ENCODE data around the gene MYO1F. TPM values are rescaled to one million over a fixed set of nuclear protein-coding genes. Genes with fewer than 3 reads are reported as not detected.

The MYO1F gene
- total RNA-seq, 4 donors from 2014 or later: 2.2 to 6.3 (median 3.2) TPM

GRCh38 chr19:8499048-8499833 lies 78.0 kb downstream of the MYO1F start:
- intact Hi-C loops (cut with DNase I; ENCODE audit: low total_unique reads): no loop called here
- no peak overlapping the region for H3K4me3 ChIP-seq (ENCODE audit: low read depth, poor library complexity, severe bottlenecking)
- DNase-seq (ENCODE audit: low spot score in 2 of 2): no peak
- no peak for TF ChIP-seq POLR2A (IDR thresholded peaks at IDR 0.05)
- TF ChIP-seq, protein P1, sequence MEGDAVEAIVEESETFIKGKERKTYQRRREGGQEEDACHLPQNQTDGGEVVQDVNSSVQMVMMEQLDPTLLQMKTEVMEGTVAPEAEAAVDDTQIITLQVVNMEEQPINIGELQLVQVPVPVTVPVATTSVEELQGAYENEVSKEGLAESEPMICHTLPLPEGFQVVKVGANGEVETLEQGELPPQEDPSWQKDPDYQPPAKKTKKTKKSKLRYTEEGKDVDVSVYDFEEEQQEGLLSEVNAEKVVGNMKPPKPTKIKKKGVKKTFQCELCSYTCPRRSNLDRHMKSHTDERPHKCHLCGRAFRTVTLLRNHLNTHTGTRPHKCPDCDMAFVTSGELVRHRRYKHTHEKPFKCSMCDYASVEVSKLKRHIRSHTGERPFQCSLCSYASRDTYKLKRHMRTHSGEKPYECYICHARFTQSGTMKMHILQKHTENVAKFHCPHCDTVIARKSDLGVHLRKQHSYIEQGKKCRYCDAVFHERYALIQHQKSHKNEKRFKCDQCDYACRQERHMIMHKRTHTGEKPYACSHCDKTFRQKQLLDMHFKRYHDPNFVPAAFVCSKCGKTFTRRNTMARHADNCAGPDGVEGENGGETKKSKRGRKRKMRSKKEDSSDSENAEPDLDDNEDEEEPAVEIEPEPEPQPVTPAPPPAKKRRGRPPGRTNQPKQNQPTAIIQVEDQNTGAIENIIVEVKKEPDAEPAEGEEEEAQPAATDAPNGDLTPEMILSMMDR (IDR thresholded peaks at IDR 0.05): no peak
- WGBS, 2 donors: 87 to 94% methylated on average over 38 to 41 of the region's 41 CpGs

GRCh38 chr19:8498295-8498694 lies 78.9 kb downstream of the MYO1F start:
- H3K4me3 ChIP-seq (ENCODE audit: low read depth, poor library complexity, severe bottlenecking): no peak overlapping the region
- TF ChIP-seq POLR2A (IDR thresholded peaks at IDR 0.05): no peak
- TF ChIP-seq, protein P1 (IDR thresholded peaks at IDR 0.05): no peak
- no peak for DNase-seq (ENCODE audit: low spot score in 2 of 2)
- intact Hi-C loops (cut with DNase I; ENCODE audit: low total_unique reads): no loop called here
- WGBS, 2 donors: 96 to 97% methylated on average over 16 to 20 of the region's 22 CpGs

DNA sequence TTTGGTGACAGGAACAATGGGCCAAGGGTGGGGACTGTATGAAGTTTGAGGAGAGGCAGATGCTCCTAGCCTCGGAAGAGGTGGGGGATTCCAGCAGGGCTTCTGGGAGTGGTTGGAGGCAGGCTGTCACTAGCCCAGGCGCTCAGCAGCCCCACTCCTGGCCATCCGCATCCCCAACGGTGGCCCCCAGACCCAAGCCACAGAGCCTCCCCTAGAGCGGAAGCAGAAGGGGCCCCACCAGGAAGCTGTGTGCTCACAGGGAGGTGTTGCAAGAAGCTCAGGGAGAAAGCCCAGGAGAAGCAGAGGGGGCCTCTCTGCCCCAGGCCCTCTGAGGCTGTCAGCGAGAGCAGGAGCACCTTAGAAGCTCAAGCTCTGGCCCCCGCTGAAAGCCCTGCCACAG lies 83.1 kb downstream of the MYO1F start:
- WGBS, 2 donors: 38 to 44% methylated on average over 5 to 7 of the region's 7 CpGs
- intact Hi-C loops (cut with DNase I; ENCODE audit: low total_unique reads): no loop called here
- TF ChIP-seq, protein P1 (IDR thresholded peaks at IDR 0.05): no peak
- TF ChIP-seq POLR2A (IDR thresholded peaks at IDR 0.05): no peak
- H3K4me3 ChIP-seq (ENCODE audit: low read depth, poor library complexity, severe bottlenecking): no peak overlapping the region
- DNase-seq (ENCODE audit: low spot score in 2 of 2): no peak

DNA sequence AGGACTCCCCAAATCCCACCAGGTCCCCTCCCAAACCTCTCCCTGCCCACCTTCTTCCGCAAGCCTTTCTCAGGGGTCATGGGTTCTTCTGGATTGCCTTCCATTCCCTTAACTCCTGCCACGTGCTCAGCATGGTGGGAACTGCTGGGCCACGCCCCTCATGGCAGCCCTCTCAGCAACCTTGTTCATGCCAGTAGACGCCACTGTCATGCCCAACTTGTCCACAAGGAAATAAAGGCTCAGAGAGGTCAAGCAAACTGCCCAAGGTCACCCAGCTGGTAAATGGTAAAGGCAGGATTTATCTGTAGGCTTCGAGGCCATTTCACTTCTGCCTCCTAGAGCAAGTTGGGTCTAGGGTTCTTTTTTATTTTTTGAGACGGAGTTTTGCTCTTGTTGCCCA lies 85.7 kb downstream of the MYO1F start:
- intact Hi-C loops (cut with DNase I; ENCODE audit: low total_unique reads): no loop called here
- no peak overlapping the region for H3K4me3 ChIP-seq (ENCODE audit: low read depth, poor library complexity, severe bottlenecking)
- DNase-seq (ENCODE audit: low spot score in 2 of 2): no peak
- WGBS, 2 donors: 84 to 86% methylated on average over 6 of the region's 6 CpGs
- TF ChIP-seq, protein P1 (IDR thresholded peaks at IDR 0.05): no peak
- TF ChIP-seq POLR2A (IDR thresholded peaks at IDR 0.05): no peak

DNA sequence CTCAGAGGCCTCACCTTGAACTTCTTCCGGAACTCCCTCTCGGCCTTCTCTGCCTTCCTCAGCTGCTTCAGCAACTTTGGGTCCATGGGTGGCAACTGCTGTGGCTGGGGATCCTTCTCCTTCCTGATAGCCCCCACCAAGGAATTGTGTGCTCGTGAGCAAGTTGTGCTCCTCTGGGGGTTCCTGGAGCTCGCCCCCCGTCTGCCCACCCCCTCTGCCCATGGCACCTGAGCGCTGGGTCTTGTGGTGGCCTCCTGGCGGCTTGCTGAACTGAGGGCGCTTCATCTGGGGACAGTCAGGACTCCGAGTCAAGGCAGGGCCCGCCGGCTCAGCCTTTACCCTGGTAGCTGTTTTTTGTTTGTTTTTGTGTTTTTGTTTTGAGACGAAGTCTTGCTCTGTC lies 86.4 kb downstream of the MYO1F start:
- intact Hi-C loops (cut with DNase I; ENCODE audit: low total_unique reads): no loop called here
- no peak for TF ChIP-seq POLR2A (IDR thresholded peaks at IDR 0.05)
- TF ChIP-seq, protein P1 (IDR thresholded peaks at IDR 0.05): no peak
- no peak for DNase-seq (ENCODE audit: low spot score in 2 of 2)
- no peak overlapping the region for H3K4me3 ChIP-seq (ENCODE audit: low read depth, poor library complexity, severe bottlenecking)
- WGBS, 2 donors: 85 to 86% methylated on average over 12 of the region's 12 CpGs

DNA sequence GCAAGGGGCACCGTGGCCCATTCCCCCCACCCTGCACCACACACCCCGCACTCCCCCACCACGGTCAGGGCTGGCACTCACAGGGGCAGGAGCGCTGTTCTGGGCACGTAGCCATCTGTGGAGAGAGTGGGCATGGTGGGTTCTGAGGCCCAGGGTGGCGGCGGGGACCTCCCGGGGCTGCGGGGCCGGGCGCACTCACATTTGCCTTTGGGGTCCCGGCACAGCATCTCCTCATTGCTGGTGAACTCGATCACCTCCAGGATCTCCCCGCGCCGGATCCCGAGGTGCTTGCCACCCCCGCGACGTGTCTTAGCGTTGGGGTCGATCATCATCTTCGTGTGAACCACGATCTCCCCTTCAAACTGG lies 86.9 kb downstream of the MYO1F start:
- intact Hi-C loops (cut with DNase I; ENCODE audit: low total_unique reads): no loop called here
- no peak overlapping the region for H3K4me3 ChIP-seq (ENCODE audit: low read depth, poor library complexity, severe bottlenecking)
- no peak for TF ChIP-seq POLR2A (IDR thresholded peaks at IDR 0.05)
- TF ChIP-seq, protein P1 (IDR thresholded peaks at IDR 0.05): no peak
- 67 to 71% methylated on average over 19 to 24 of the region's 24 CpGs for WGBS, 2 donors
- DNase-seq (ENCODE audit: low spot score in 2 of 2): no peak

All from lower leg skin (tissue), 4 donors.